ENCODE data around the gene SH3GL2. TPM values are rescaled to one million over a fixed set of nuclear protein-coding genes. Genes with fewer than 3 reads are reported as not detected.

SH3GL2 gene
- polyA plus RNA-seq, 3 donors: not detected

DNA sequence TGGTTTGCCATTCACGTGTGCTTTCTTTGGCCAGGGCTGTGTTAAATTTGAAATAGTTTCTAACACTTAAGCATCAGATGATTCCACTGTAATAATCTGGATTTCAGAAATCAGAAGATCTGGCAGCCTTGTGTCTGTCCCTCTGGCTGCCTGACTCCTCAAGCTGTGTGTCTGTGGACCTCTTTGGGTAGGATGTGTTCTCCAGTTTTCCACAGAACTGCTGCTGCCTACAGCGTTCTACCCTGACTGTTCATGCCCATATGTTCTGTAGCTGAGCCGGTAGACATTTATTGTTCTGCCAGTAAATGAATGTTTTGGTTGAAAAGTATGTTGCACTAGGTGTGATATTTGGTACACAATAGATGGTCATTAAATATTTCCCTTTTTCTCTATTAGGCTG is 81.3 kb downstream of the SH3GL2 start:
- Mint-ChIP-seq H3K4me1 (no peaks in the 10 kb centered on the region), H3K9me3 (no peaks in the 10 kb centered on the region), H3K4me3 (no peak overlapping the region), H3K36me3 (no peaks in the 10 kb centered on the region), H3K27me3 (ENCODE audit: low read depth in 3 of 3) (peaks cover 0 to 1% (median 0%) of the 10 kb centered on the region in 3 donors), H3K27ac (no peak overlapping the region)
- Histone ChIP-seq H3K4me1 (ENCODE audit: control insufficient read depth in 1 of 2, insufficient read depth in 2 of 2, low read length in 2 of 2) (no peaks in the 10 kb centered on the region), H3K36me3 (replicated peaks in 1 of 2; ENCODE audit: control insufficient read depth in 1 of 2, insufficient read depth in 2 of 2, low read length in 2 of 2) (no peaks in the 10 kb centered on the region), H3K9me3 (replicated peaks in 1 of 2; ENCODE audit: control insufficient read depth in 1 of 2, insufficient read depth in 1 of 2, low read length in 2 of 2) (no peaks in the 10 kb centered on the region), H3K27me3 (ENCODE audit: control insufficient read depth in 2 of 2, insufficient read depth in 2 of 2, low read length in 2 of 2) (no peaks in the 10 kb centered on the region), H3K9ac (ENCODE audit: insufficient read depth, low read length, poor library complexity, severe bottlenecking) (no peak overlapping the region), H3K4me3 (replicated peaks in 1 of 3; ENCODE audit: low read depth in 2 of 3, low read length in 3 of 3) (no peak overlapping the region), H4K20me1 (ENCODE audit: insufficient read depth, low read length) (no peaks in the 10 kb centered on the region), H3K79me2 (ENCODE audit: insufficient read depth, low read length) (no peaks in the 10 kb centered on the region), H2AFZ (ENCODE audit: insufficient read depth, low read depth, low read length, poor library complexity, severe bottlenecking) (no peak overlapping the region), H3K27ac (ENCODE audit: low read depth in 1 of 2, low read length in 2 of 2) (no peak overlapping the region), H3K4me2 (replicated peaks; ENCODE audit: extremely low read depth, low read length, poor library complexity, severe bottlenecking) (no peak overlapping the region)
- 60% methylated on average over 1 of the region's 3 CpGs for WGBS (ENCODE audit: insufficient coverage)
- intact Hi-C loops (cut with micrococcal nuclease): no loop called here
- no peak for DNase-seq
- TF ChIP-seq, protein P1, sequence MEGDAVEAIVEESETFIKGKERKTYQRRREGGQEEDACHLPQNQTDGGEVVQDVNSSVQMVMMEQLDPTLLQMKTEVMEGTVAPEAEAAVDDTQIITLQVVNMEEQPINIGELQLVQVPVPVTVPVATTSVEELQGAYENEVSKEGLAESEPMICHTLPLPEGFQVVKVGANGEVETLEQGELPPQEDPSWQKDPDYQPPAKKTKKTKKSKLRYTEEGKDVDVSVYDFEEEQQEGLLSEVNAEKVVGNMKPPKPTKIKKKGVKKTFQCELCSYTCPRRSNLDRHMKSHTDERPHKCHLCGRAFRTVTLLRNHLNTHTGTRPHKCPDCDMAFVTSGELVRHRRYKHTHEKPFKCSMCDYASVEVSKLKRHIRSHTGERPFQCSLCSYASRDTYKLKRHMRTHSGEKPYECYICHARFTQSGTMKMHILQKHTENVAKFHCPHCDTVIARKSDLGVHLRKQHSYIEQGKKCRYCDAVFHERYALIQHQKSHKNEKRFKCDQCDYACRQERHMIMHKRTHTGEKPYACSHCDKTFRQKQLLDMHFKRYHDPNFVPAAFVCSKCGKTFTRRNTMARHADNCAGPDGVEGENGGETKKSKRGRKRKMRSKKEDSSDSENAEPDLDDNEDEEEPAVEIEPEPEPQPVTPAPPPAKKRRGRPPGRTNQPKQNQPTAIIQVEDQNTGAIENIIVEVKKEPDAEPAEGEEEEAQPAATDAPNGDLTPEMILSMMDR (IDR thresholded peaks at IDR 0.05): no peak

DNA sequence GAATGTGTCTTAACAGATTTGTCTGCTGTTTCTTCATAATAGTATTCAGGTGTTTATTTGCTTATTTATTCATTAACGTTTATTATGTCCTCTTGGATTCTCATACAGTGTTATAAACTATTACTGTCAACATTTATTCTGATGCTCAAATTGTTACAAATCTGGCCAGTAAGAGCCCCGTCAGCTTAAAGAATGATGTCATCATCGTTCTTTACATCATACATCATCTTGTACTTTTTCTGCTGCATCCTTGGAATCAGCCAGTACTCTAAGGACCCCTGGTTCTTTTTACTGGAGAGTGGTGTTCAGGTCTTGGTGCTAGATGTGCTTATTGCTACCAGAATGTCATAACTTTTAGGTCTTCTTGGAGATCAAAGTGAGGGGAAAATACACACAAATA is 86.6 kb downstream of the SH3GL2 start:
- DNase-seq: no peak
- no CpG with 5 or more reads among the region's 3 CpGs for WGBS (ENCODE audit: insufficient coverage)
- Histone ChIP-seq H3K4me1 (ENCODE audit: control insufficient read depth in 1 of 2, insufficient read depth in 2 of 2, low read length in 2 of 2) (no peaks in the 10 kb centered on the region), H3K27me3 (ENCODE audit: control insufficient read depth in 2 of 2, insufficient read depth in 2 of 2, low read length in 2 of 2) (no peaks in the 10 kb centered on the region), H3K9me3 (replicated peaks in 1 of 2; ENCODE audit: control insufficient read depth in 1 of 2, insufficient read depth in 1 of 2, low read length in 2 of 2) (peaks cover 0 to 6% of the 10 kb centered on the region in 2 donors), H3K4me2 (replicated peaks; ENCODE audit: extremely low read depth, low read length, poor library complexity, severe bottlenecking) (no peak overlapping the region), H4K20me1 (ENCODE audit: insufficient read depth, low read length) (no peaks in the 10 kb centered on the region), H3K4me3 (replicated peaks in 1 of 3; ENCODE audit: low read depth in 2 of 3, low read length in 3 of 3) (no peak overlapping the region), H3K27ac (ENCODE audit: low read depth in 1 of 2, low read length in 2 of 2) (no peak overlapping the region), H3K79me2 (ENCODE audit: insufficient read depth, low read length) (no peaks in the 10 kb centered on the region), H3K9ac (ENCODE audit: insufficient read depth, low read length, poor library complexity, severe bottlenecking) (no peak overlapping the region), H3K36me3 (replicated peaks in 1 of 2; ENCODE audit: control insufficient read depth in 1 of 2, insufficient read depth in 2 of 2, low read length in 2 of 2) (no peaks in the 10 kb centered on the region), H2AFZ (ENCODE audit: insufficient read depth, low read depth, low read length, poor library complexity, severe bottlenecking) (no peak overlapping the region)
- intact Hi-C loops (cut with micrococcal nuclease): no loop called here
- Mint-ChIP-seq H3K27ac (no peak overlapping the region), H3K27me3 (ENCODE audit: low read depth in 3 of 3) (peaks cover 0 to 1% (median 0%) of the 10 kb centered on the region in 3 donors), H3K4me1 (no peaks in the 10 kb centered on the region), H3K4me3 (no peak overlapping the region), H3K9me3 (peaks cover 0 to 5% (median 0%) of the 10 kb centered on the region in 7 donors), H3K36me3 (no peaks in the 10 kb centered on the region)
- TF ChIP-seq, protein P1 (IDR thresholded peaks at IDR 0.05): no peak
